Left lung (tissue), 10 donors: Measurements from ENCODE around the gene FAM171A1. TPM values are rescaled to one million over a fixed set of nuclear protein-coding genes. Genes with fewer than 3 reads are reported as not detected.

Source experiments
- ATAC-seq: fragments of 200-7000 bp; cut with Tn5 transposase; one replicate; pipeline ENCODE4 v1.9.1; 2020; ENCODE audit warnings: moderate library complexity
- DNase-seq, 4 donors: peaks; one replicate each; pipeline ENCODE4 v3.0.0-alpha.2; 2013 to 2020
- H3K27ac ChIP-seq, 2 donors: fragments of 200-600 bp; sonication (generic) in 1 of 2; one replicate each; pipeline versions ENCODE4 v1.5.0 to v1.8.0; 2020 to 2021
- H3K27me3 ChIP-seq, 2 donors: fragments of 200-600 bp; sonication (generic) in 1 of 2; one replicate each; pipeline versions ENCODE4 v1.5.0 to v1.8.0; 2020 to 2021
- H3K36me3 ChIP-seq, 2 donors: fragments of 200-600 bp; sonication (generic) in 1 of 2; one replicate each; pipeline versions ENCODE4 v1.5.0 to v1.8.0; 2020 to 2021
- H3K4me1 ChIP-seq, 2 donors: fragments of 200-600 bp; one replicate each; pipeline ENCODE4 v1.8.0; 2021
- H3K4me3 ChIP-seq, 2 donors: fragments of 200-600 bp; sonication (generic) in 1 of 2; one replicate each; pipeline versions ENCODE4 v1.5.0 to v1.8.0; 2020 to 2021; ENCODE audit warnings: mild to moderate bottlenecking in 1 of 2
- H3K9me3 ChIP-seq, 2 donors: fragments of 200-600 bp; sonication (generic) in 1 of 2; one replicate each; pipeline versions ENCODE4 v1.5.0 to v1.8.0; 2020 to 2021
- CTCF ChIP-seq, 2 donors: fragments of 200-600 bp; sonication (generic) in 1 of 2; IDR thresholded peaks; one replicate each; pipeline versions ENCODE4 v1.5.0 to v1.8.0; 2021; ENCODE audit warnings: antibody characterized with exemption in 2 of 2
- intact Hi-C, 2 donors: fragments of 100-400 bp; cut with DNase I; formaldehyde crosslinking; loops; one replicate each; pipeline versions ENCODE4 v1.11.2 to v1.14.2; 2022
- polyA plus RNA-seq, 6 donors: library from polyadenylated mRNA; unstranded; fragments of 120-200 nt; gene quantifications; one replicate each; pipeline ENCODE4 v1.2.1, GENCODE V29; 2013; ENCODE audit not compliant: insufficient read length in 6 of 6
- total RNA-seq, 2 donors: library from RNA; stranded (reverse); fragmentation: NEBNext Ultra II Directional; extraction: Animal tissue kit (Norgen Biotek cat#: 25700); gene quantifications; one replicate each; pipeline ENCODE4 v1.2.1, GENCODE V29; 2021
- donor health status: DM: no; HTN: yes; CAD: no.
- donor health status: DM: no; HTN: no; CAD: no.

FAM171A1 gene
- total and polyA plus RNA-seq, 8 donors = 13.2 to 77.7 (median 65.1) TPM

GRCh38 chr10:15168291-15168785 is 202.8 kb downstream of the FAM171A1 start, which contains the start of gene NMT2:
Gene NMT2, minus strand, starts transcription at chr10:15168693. Its CDS starts 81 bp downstream, at chr10:15168612.
- Histone ChIP-seq H3K27ac (peak within 1 kb of the TSS; percentile 80 to 83), H3K36me3 (no peaks in the 10 kb centered on the region), H3K4me3 (peak within 1 kb of the TSS; percentile 83 to 93), H3K9me3 (no peaks in the 10 kb centered on the region), H3K4me1 (peaks cover 10 to 27% of the 10 kb centered on the region in 2 donors), H3K27me3 (peaks cover 0 to 18% of the 10 kb centered on the region in 2 donors)
- intact Hi-C loops = no loop called here
- peak; percentile 12 to 56 for TF ChIP-seq CTCF (IDR thresholded peaks at IDR 0.05)
- DNase-seq = peak; percentile 80 to 96 (median 90)
- peak; percentile 89 for ATAC-seq

- intact Hi-C loops = no loop called here
- DNase-seq = peak in 3 of 4 donors; percentile 44 to 68 (median 51)
These were observed 203.4 kb downstream of the FAM171A1 start for GRCh38 chr10:15167411-15168290.

GRCh38 chr10:15166325-15166724 is 204.8 kb downstream of the FAM171A1 start:
- ATAC-seq = no peak
- no peak overlapping the region for H3K27ac ChIP-seq
- no peaks in the 10 kb centered on the region for H3K36me3 ChIP-seq
- H3K4me1 ChIP-seq = peaks cover 10 to 31% of the 10 kb centered on the region in 2 donors
- no peak for TF ChIP-seq CTCF (IDR thresholded peaks at IDR 0.05)
- peaks cover 0 to 18% of the 10 kb centered on the region in 2 donors for H3K27me3 ChIP-seq
- DNase-seq = peak in 1 of 4 donors; percentile 7
- no peaks in the 10 kb centered on the region for H3K9me3 ChIP-seq
- H3K4me3 ChIP-seq = no peak overlapping the region
- intact Hi-C loops = no loop called here

More at GRCh38 chr10:15167411-15168290, 203.4 kb downstream of the FAM171A1 start:
- H3K9me3 ChIP-seq = no peaks in the 10 kb centered on the region
- peaks cover 10 to 31% of the 10 kb centered on the region in 2 donors for H3K4me1 ChIP-seq
- H3K36me3 ChIP-seq = no peaks in the 10 kb centered on the region
- peak; percentile 33 to 50 for TF ChIP-seq CTCF (IDR thresholded peaks at IDR 0.05)
- peak overlapping the region; percentile 80 to 83 for H3K27ac ChIP-seq
- peaks cover 0 to 18% of the 10 kb centered on the region in 2 donors for H3K27me3 ChIP-seq
- peak; percentile 38 for ATAC-seq
- H3K4me3 ChIP-seq = peak overlapping the region; percentile 83 to 93

- intact Hi-C loops = no loop called here
- H3K4me1 ChIP-seq = peaks cover 5 to 18% of the 10 kb centered on the region in 2 donors
- no peak overlapping the region for H3K27ac ChIP-seq
- DNase-seq (no peak), ATAC-seq (no peak)
- H3K9me3 ChIP-seq = no peaks in the 10 kb centered on the region
- H3K27me3 ChIP-seq = peaks cover 0 to 18% of the 10 kb centered on the region in 2 donors
- H3K4me3 ChIP-seq = no peak overlapping the region
- no peak for TF ChIP-seq CTCF (IDR thresholded peaks at IDR 0.05)
- no peaks in the 10 kb centered on the region for H3K36me3 ChIP-seq
These were observed 207.7 kb downstream of the FAM171A1 start for GRCh38 chr10:15163253-15163828.

Other genes with a start within 250 kb of the FAM171A1 start
- 10 to 100 TPM in 1 of 2 donors, 1 to 10 TPM in 1; 9.2 to 11.3 TPM for gene NMT2, start 202.6 kb downstream of the FAM171A1 start, total RNA-seq
- gene NMT2, start 202.6 kb downstream of the FAM171A1 start, polyA plus RNA-seq = 10 to 100 TPM; 33.3 to 38.5 (median 35.6) TPM